Measurements from ENCODE around the gene CNDP1.

GRCh38 chr18:74630804-74631203, 96.5 kb downstream of the CNDP1 start:
- TF ChIP-seq POLR2AphosphoS5 (IDR thresholded peaks at IDR 0.05; ENCODE audit: low read depth, low read length) = no peak
- no peak for TF ChIP-seq POLR2A (IDR thresholded peaks at IDR 0.05; ENCODE audit: low read depth, low read length)
